Gastrocnemius medialis (tissue), 4 donors: ENCODE data around the gene DPYSL4.

Experiments
- CTCF ChIP-seq, 5 experiments: fragments of 450-650 bp in 3 of 5; fragments of 200-600 bp in 2 of 5; sonication (generic) in 2 of 5; IDR thresholded peaks in 4 of 5; conservative IDR thresholded peaks in 1 of 5; 1 replicate in 4 of 5; 2 replicates in 1 of 5; pipeline ENCODE4 v1.5.1; 2016 to 2019; ENCODE audit warnings: antibody characterized with exemption in 5 of 5, mild to moderate bottlenecking in 3 of 5, moderate library complexity in 3 of 5
- POLR2A ChIP-seq, 2 donors: fragments of 450-650 bp; IDR thresholded peaks; one replicate each; pipeline ENCODE4 v1.6.1; 2017; ENCODE audit warnings: antibody characterized with exemption in 2 of 2, mild to moderate bottlenecking in 2 of 2, moderate library complexity in 2 of 2

- TF ChIP-seq POLR2A (IDR thresholded peaks at IDR 0.05) (no peak), CTCF (IDR thresholded peaks at IDR 0.05 in 4 of 5, conservative IDR thresholded peaks at IDR 0.05 in 1 of 5) (no peak)
Measured at GRCh38 chr10:132148261-132149251, 38.2 kb upstream of the DPYSL4 start.
